ENCODE measurements around the gene TMOD1. TPM values are rescaled to one million over a fixed set of nuclear protein-coding genes. Genes with fewer than 3 reads are reported as not detected.

TMOD1 gene
- total and polyA plus RNA-seq, 4 donors: 9.2 to 20.0 (median 14.1) TPM

DNA sequence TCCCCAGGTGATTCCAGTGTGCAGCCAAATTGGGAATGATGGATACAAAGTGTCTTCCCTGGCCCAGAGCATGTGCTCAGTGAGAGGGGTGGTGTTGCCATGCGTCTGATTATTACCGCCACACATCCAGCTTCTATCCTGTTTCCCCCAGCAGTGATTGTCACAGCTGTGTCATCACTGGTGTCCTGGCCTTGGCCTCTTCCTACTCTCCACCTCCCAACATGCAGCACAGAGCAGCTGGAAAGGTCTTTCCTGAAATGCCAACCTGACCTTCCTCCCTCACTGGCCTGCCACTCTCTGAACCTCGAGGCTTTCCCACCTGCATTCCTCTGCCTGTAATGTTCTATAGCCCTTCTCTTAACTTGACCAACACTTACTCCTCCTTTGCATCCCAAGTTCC, 60.0 kb downstream of the TMOD1 start:
- H3K36me3 ChIP-seq (ENCODE audit: control insufficient read depth in 4 of 4, insufficient read depth in 3 of 4, low read depth in 1 of 4, low read length in 3 of 4): peaks cover 0 to 2% (median 0%) of the 10 kb centered on the region in 4 donors
- TF ChIP-seq YY1 (IDR thresholded peaks at IDR 0.05) (no peak), FOXA1 (IDR thresholded peaks at IDR 0.05) (no peak), EGR1 (IDR thresholded peaks at IDR 0.05; ENCODE audit: low read depth in 2 of 2) (no peak), RAD21 (IDR thresholded peaks at IDR 0.05) (no peak), NR2F2 (IDR thresholded peaks at IDR 0.05) (peak; percentile 11), RXRA (IDR thresholded peaks at IDR 0.05) (peak in 1 of 2 donors; percentile 50)
- TF ChIP-seq, protein P1, sequence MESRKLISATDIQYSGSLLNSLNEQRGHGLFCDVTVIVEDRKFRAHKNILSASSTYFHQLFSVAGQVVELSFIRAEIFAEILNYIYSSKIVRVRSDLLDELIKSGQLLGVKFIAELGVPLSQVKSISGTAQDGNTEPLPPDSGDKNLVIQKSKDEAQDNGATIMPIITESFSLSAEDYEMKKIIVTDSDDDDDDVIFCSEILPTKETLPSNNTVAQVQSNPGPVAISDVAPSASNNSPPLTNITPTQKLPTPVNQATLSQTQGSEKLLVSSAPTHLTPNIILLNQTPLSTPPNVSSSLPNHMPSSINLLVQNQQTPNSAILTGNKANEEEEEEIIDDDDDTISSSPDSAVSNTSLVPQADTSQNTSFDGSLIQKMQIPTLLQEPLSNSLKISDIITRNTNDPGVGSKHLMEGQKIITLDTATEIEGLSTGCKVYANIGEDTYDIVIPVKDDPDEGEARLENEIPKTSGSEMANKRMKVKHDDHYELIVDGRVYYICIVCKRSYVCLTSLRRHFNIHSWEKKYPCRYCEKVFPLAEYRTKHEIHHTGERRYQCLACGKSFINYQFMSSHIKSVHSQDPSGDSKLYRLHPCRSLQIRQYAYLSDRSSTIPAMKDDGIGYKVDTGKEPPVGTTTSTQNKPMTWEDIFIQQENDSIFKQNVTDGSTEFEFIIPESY (IDR thresholded peaks at IDR 0.05): no peak
- DNase-seq (ENCODE audit: low spot score): no peak
- no peak overlapping the region for H3K27ac ChIP-seq (ENCODE audit: low read depth in 1 of 2, low read length in 2 of 2)
- H3K27me3 ChIP-seq (ENCODE audit: control insufficient read depth in 4 of 4, insufficient read depth in 4 of 4, low read length in 3 of 4): no peaks in the 10 kb centered on the region
- H3K4me3 ChIP-seq (ENCODE audit: low read depth in 1 of 3, low read length in 3 of 3): no peak overlapping the region
- H3K9ac ChIP-seq (ENCODE audit: low read depth in 1 of 2, low read length in 2 of 2): no peak overlapping the region
- 81% methylated on average over 3 of the region's 3 CpGs for WGBS
- peaks cover 4 to 16% (median 13%) of the 10 kb centered on the region in 4 donors for H3K4me1 ChIP-seq (ENCODE audit: control insufficient read depth in 4 of 4, insufficient read depth in 4 of 4, low read length in 3 of 4)
- H3K9me3 ChIP-seq (ENCODE audit: control insufficient read depth in 4 of 4, low read length in 3 of 4): no peaks in the 10 kb centered on the region

DNA sequence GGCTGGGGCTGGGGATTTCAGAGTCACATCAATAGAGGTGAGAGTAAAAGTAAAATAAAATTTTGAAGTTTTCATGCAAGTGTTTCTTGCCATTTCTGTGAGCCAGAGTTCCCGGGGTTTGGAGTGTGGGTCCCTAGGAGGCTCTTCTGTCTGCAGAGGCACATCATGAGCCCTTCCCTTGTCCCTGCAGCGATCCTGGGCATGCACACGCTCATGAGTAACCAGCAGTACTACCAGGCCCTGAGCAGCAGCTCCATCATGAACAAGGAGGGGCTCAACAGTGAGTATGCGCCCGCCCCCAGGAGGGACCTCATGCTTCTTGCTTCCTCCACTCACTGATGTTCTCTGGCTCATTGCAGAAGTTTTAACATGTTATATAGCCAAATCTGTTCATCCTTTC, 61.1 kb downstream of the TMOD1 start:
- H3K9ac ChIP-seq (ENCODE audit: low read depth in 1 of 2, low read length in 2 of 2): no peak overlapping the region
- TF ChIP-seq FOXA1 (IDR thresholded peaks at IDR 0.05) (no peak), RXRA (IDR thresholded peaks at IDR 0.05) (no peak), RAD21 (IDR thresholded peaks at IDR 0.05) (no peak), FOXA2 (IDR thresholded peaks at IDR 0.05) (no peak), JUND (IDR thresholded peaks at IDR 0.05) (no peak), GABPA (IDR thresholded peaks at IDR 0.05 in 1 of 2, conservative IDR thresholded peaks at IDR 0.05 in 1 of 2) (no peak), HNF4A (conservative IDR thresholded peaks at IDR 0.05) (no peak), HNF4G (IDR thresholded peaks at IDR 0.05) (no peak), EGR1 (IDR thresholded peaks at IDR 0.05; ENCODE audit: low read depth in 2 of 2) (no peak), YY1 (IDR thresholded peaks at IDR 0.05) (no peak), TAF1 (conservative IDR thresholded peaks at IDR 0.05) (no peak), SP1 (IDR thresholded peaks at IDR 0.05) (no peak)
- TF ChIP-seq, protein P2, sequence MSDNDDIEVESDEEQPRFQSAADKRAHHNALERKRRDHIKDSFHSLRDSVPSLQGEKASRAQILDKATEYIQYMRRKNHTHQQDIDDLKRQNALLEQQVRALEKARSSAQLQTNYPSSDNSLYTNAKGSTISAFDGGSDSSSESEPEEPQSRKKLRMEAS (IDR thresholded peaks at IDR 0.05): no peak
- TF ChIP-seq, protein P3, sequence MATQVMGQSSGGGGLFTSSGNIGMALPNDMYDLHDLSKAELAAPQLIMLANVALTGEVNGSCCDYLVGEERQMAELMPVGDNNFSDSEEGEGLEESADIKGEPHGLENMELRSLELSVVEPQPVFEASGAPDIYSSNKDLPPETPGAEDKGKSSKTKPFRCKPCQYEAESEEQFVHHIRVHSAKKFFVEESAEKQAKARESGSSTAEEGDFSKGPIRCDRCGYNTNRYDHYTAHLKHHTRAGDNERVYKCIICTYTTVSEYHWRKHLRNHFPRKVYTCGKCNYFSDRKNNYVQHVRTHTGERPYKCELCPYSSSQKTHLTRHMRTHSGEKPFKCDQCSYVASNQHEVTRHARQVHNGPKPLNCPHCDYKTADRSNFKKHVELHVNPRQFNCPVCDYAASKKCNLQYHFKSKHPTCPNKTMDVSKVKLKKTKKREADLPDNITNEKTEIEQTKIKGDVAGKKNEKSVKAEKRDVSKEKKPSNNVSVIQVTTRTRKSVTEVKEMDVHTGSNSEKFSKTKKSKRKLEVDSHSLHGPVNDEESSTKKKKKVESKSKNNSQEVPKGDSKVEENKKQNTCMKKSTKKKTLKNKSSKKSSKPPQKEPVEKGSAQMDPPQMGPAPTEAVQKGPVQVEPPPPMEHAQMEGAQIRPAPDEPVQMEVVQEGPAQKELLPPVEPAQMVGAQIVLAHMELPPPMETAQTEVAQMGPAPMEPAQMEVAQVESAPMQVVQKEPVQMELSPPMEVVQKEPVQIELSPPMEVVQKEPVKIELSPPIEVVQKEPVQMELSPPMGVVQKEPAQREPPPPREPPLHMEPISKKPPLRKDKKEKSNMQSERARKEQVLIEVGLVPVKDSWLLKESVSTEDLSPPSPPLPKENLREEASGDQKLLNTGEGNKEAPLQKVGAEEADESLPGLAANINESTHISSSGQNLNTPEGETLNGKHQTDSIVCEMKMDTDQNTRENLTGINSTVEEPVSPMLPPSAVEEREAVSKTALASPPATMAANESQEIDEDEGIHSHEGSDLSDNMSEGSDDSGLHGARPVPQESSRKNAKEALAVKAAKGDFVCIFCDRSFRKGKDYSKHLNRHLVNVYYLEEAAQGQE (IDR thresholded peaks at IDR 0.05): no peak
- TF ChIP-seq, protein P1 (IDR thresholded peaks at IDR 0.05): no peak
- TF ChIP-seq, protein P4, sequence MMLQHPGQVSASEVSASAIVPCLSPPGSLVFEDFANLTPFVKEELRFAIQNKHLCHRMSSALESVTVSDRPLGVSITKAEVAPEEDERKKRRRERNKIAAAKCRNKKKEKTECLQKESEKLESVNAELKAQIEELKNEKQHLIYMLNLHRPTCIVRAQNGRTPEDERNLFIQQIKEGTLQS (IDR thresholded peaks at IDR 0.05): no peak
- TF ChIP-seq, protein P5, sequence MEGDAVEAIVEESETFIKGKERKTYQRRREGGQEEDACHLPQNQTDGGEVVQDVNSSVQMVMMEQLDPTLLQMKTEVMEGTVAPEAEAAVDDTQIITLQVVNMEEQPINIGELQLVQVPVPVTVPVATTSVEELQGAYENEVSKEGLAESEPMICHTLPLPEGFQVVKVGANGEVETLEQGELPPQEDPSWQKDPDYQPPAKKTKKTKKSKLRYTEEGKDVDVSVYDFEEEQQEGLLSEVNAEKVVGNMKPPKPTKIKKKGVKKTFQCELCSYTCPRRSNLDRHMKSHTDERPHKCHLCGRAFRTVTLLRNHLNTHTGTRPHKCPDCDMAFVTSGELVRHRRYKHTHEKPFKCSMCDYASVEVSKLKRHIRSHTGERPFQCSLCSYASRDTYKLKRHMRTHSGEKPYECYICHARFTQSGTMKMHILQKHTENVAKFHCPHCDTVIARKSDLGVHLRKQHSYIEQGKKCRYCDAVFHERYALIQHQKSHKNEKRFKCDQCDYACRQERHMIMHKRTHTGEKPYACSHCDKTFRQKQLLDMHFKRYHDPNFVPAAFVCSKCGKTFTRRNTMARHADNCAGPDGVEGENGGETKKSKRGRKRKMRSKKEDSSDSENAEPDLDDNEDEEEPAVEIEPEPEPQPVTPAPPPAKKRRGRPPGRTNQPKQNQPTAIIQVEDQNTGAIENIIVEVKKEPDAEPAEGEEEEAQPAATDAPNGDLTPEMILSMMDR (IDR thresholded peaks at IDR 0.05; ENCODE audit: low read depth, low read length, missing input control): no peak
- no peak overlapping the region for H3K27ac ChIP-seq (ENCODE audit: low read depth in 1 of 2, low read length in 2 of 2)
- 95% methylated on average over 5 of the region's 5 CpGs for WGBS
- H3K4me1 ChIP-seq (ENCODE audit: control insufficient read depth in 4 of 4, insufficient read depth in 4 of 4, low read length in 3 of 4): peaks cover 0 to 6% (median 3%) of the 10 kb centered on the region in 4 donors
- no peak overlapping the region for H3K4me3 ChIP-seq (ENCODE audit: low read depth in 1 of 3, low read length in 3 of 3)
- peaks cover 0 to 5% (median 0%) of the 10 kb centered on the region in 4 donors for H3K36me3 ChIP-seq (ENCODE audit: control insufficient read depth in 4 of 4, insufficient read depth in 3 of 4, low read depth in 1 of 4, low read length in 3 of 4)
- no peaks in the 10 kb centered on the region for H3K27me3 ChIP-seq (ENCODE audit: control insufficient read depth in 4 of 4, insufficient read depth in 4 of 4, low read length in 3 of 4)
- DNase-seq (ENCODE audit: low spot score): no peak
- no peaks in the 10 kb centered on the region for H3K9me3 ChIP-seq (ENCODE audit: control insufficient read depth in 4 of 4, low read length in 3 of 4)
